CD14-positive monocyte (primary cell): ENCODE data around the gene SLC25A26. TPM values are rescaled to one million over a fixed set of nuclear protein-coding genes. Genes with fewer than 3 reads are reported as not detected.

ENCODE experiments used
- DNase-seq, 3 donors: peaks; one replicate each; pipeline ENCODE4 v3.0.0-alpha.2; 2011 to 2022
- H2AFZ ChIP-seq: 2 replicates; pipeline ENCODE4 v1.6.0; 2012; ENCODE audit warnings: mild to moderate bottlenecking, low read depth, low read length, inconsistent platforms; ENCODE audit not compliant: insufficient read depth, poor library complexity, severe bottlenecking
- H3K27ac ChIP-seq, 2 donors: 1 replicate in 1 of 2; 2 replicates in 1 of 2; pipeline ENCODE4 v1.5.1; 2012 to 2013; ENCODE audit warnings: low read length in 2 of 2, control low read depth in 1 of 2, inconsistent platforms in 1 of 2, low read depth in 1 of 2, mild to moderate bottlenecking in 1 of 2
- H3K27me3 ChIP-seq, 2 donors: one replicate each; pipeline versions ENCODE4 v1.6.0 to v1.6.1; 2011 to 2013; ENCODE audit warnings: low read length in 2 of 2; ENCODE audit not compliant: control insufficient read depth in 2 of 2, insufficient read depth in 2 of 2
- H3K36me3 ChIP-seq, 2 donors: replicated peaks in 1 of 2; 1 replicate in 1 of 2; 2 replicates in 1 of 2; pipeline versions ENCODE4 v1.5.1 to v1.6.1; 2012 to 2013; ENCODE audit warnings: low read length in 2 of 2, control low read depth in 1 of 2, inconsistent platforms in 1 of 2, mild to moderate bottlenecking in 1 of 2; ENCODE audit not compliant: insufficient read depth in 2 of 2, control insufficient read depth in 1 of 2
- H3K4me1 ChIP-seq, 2 donors: 1 replicate in 1 of 2; 2 replicates in 1 of 2; pipeline versions ENCODE4 v1.5.1 to v1.6.1; 2012 to 2013; ENCODE audit warnings: low read length in 2 of 2, control low read depth in 1 of 2, inconsistent platforms in 1 of 2, mild to moderate bottlenecking in 1 of 2, moderate library complexity in 1 of 2; ENCODE audit not compliant: insufficient read depth in 2 of 2, control insufficient read depth in 1 of 2
- H3K4me2 ChIP-seq: replicated peaks from 2 replicates; pipeline ENCODE3; 2012; ENCODE audit warnings: low read length, moderate library complexity, mild to moderate bottlenecking; ENCODE audit not compliant: poor library complexity, severe bottlenecking; ENCODE audit errors: extremely low read depth
- H3K4me3 ChIP-seq, 3 experiments: fragments of 200-600 bp in 1 of 3; sonication (generic) in 1 of 3; replicated peaks in 1 of 3; 1 replicate in 2 of 3; 2 replicates in 1 of 3; pipeline ENCODE4 v1.5.1; 2011 to 2013; ENCODE audit warnings: low read length in 3 of 3, mild to moderate bottlenecking in 3 of 3, control low read depth in 2 of 3, low read depth in 2 of 3, inconsistent platforms in 1 of 3, moderate library complexity in 1 of 3
- H3K79me2 ChIP-seq: 2 replicates; pipeline ENCODE4 v1.6.0; 2012; ENCODE audit warnings: mild to moderate bottlenecking, control low read depth, inconsistent platforms, low read length, moderate library complexity; ENCODE audit not compliant: insufficient read depth
- H3K9ac ChIP-seq: 2 replicates; pipeline ENCODE4 v1.6.0; 2017; ENCODE audit warnings: low read length, mild to moderate bottlenecking; ENCODE audit not compliant: insufficient read depth, poor library complexity, severe bottlenecking
- H3K9me3 ChIP-seq, 2 donors: replicated peaks in 1 of 2; 1 replicate in 1 of 2; 2 replicates in 1 of 2; pipeline versions ENCODE4 v1.5.1 to v1.6.1; 2012 to 2013; ENCODE audit warnings: low read length in 2 of 2, control low read depth in 1 of 2; ENCODE audit not compliant: control insufficient read depth in 1 of 2, insufficient read depth in 1 of 2
- H4K20me1 ChIP-seq: 2 replicates; pipeline ENCODE4 v1.6.0; 2012; ENCODE audit warnings: mild to moderate bottlenecking, low read length, control low read depth, moderate library complexity; ENCODE audit not compliant: insufficient read depth
- H3K27ac Mint-ChIP-seq, 7 donors: one replicate each; pipeline ENCODE4 v1.8.0; 2020; ENCODE audit warnings: mild to moderate bottlenecking in 7 of 7, mixed read lengths in 7 of 7, moderate library complexity in 6 of 7, inconsistent platforms in 2 of 7
- H3K27me3 Mint-ChIP-seq, 3 donors: one replicate each; pipeline ENCODE4 v1.8.0; 2021 to 2022; ENCODE audit warnings: low read depth in 3 of 3, mild to moderate bottlenecking in 3 of 3, mixed read lengths in 3 of 3, moderate library complexity in 3 of 3, inconsistent platforms in 1 of 3
- H3K36me3 Mint-ChIP-seq, 2 donors: one replicate each; pipeline ENCODE4 v1.8.0; 2020; ENCODE audit warnings: mixed read lengths in 2 of 2, inconsistent platforms in 1 of 2, mild to moderate bottlenecking in 1 of 2
- H3K4me1 Mint-ChIP-seq: one replicate; pipeline ENCODE4 v1.8.0; 2020; ENCODE audit warnings: mild to moderate bottlenecking, mixed read lengths
- H3K4me3 Mint-ChIP-seq, 2 donors: one replicate each; pipeline ENCODE4 v1.8.0; 2020; ENCODE audit warnings: mild to moderate bottlenecking in 2 of 2, mixed read lengths in 2 of 2, moderate library complexity in 1 of 2
- H3K9me3 Mint-ChIP-seq, 7 donors: one replicate each; pipeline ENCODE4 v1.8.0; 2020 to 2022; ENCODE audit warnings: mixed read lengths in 7 of 7, mild to moderate bottlenecking in 6 of 7, moderate library complexity in 6 of 7, inconsistent platforms in 2 of 7
- CTCF ChIP-seq: fragments of 200-600 bp; IDR thresholded peaks from one replicate; pipeline ENCODE4 v1.8.0; 2022; ENCODE audit warnings: antibody characterized with exemption, mild to moderate bottlenecking
- WGBS: methylation state at CpG from one replicate; pipeline ENCODE4 v1.1.5; 2013; ENCODE audit warnings: missing lambda C conversion rate; ENCODE audit not compliant: insufficient coverage; 5-methylcytosine and 5-hydroxymethylcytosine counted together
- intact Hi-C, 2 donors: fragments of 100-400 bp; cut with micrococcal nuclease; formaldehyde crosslinking; loops; one replicate each; pipeline versions ENCODE4 v1.15.0 to v1.15.1; 2023
- polyA plus RNA-seq, 3 donors: library from polyadenylated mRNA; depleted of rRNA in 1 of 3; unstranded in 2 of 3; stranded (reverse) in 1 of 3; fragments of 300-500 nt in 2 of 3; fragments of >200 nt in 1 of 3; fragmentation: Illumina TruSeq in 2 of 3; gene quantifications; 1 replicate in 2 of 3; 2 replicates in 1 of 3; pipeline ENCODE4 v1.2.3, GENCODE V29; 2012 to 2021

The SLC25A26 gene
- polyA plus RNA-seq, 3 donors = 11.6 to 23.0 (median 14.4) TPM

- intact Hi-C loops = no loop called here
Measured at GRCh38 chr3:66385066-66385465, 164.3 kb downstream of the SLC25A26 start.

GRCh38 chr3:66386011-66386924 lies 165.5 kb downstream of the SLC25A26 start:
- peaks cover 48 to 55% of the 10 kb centered on the region in 2 donors for H3K36me3 Mint-ChIP-seq
- H3K4me3 Mint-ChIP-seq = no peak overlapping the region
- H3K9me3 Mint-ChIP-seq = peaks cover 0 to 24% (median 6%) of the 10 kb centered on the region in 7 donors
- Histone ChIP-seq H2AFZ (no peak overlapping the region), H3K79me2 (no peaks in the 10 kb centered on the region), H3K9me3 (peaks cover 0 to 16% of the 10 kb centered on the region in 2 donors), H3K4me3 (no peak overlapping the region), H3K36me3 (peaks cover 15 to 52% of the 10 kb centered on the region in 2 donors), H3K9ac (no peak overlapping the region), H3K4me1 (no peaks in the 10 kb centered on the region), H3K27ac (no peak overlapping the region), H3K27me3 (no peaks in the 10 kb centered on the region), H4K20me1 (no peaks in the 10 kb centered on the region), H3K4me2 (no peak overlapping the region)
- intact Hi-C loops = no loop called here
- no peak for TF ChIP-seq CTCF
- peaks cover 0 to 2% (median 0%) of the 10 kb centered on the region in 3 donors for H3K27me3 Mint-ChIP-seq
- peaks cover 6% of the 10 kb centered on the region for H3K4me1 Mint-ChIP-seq
- H3K27ac Mint-ChIP-seq = peak overlapping the region in 2 of 7 donors; percentile 47 to 56
- DNase-seq = no peak
- 76% methylated on average over 10 of the region's 12 CpGs for WGBS

More at GRCh38 chr3:66385066-66385465, 164.3 kb downstream of the SLC25A26 start:
- H3K79me2 ChIP-seq = no peaks in the 10 kb centered on the region
- no peaks in the 10 kb centered on the region for H3K27me3 ChIP-seq
- no peak for TF ChIP-seq CTCF
- peaks cover 26 to 65% of the 10 kb centered on the region in 2 donors for H3K36me3 ChIP-seq
- H3K4me3 ChIP-seq = no peak overlapping the region
- H3K9me3 Mint-ChIP-seq = peaks cover 0 to 24% (median 6%) of the 10 kb centered on the region in 7 donors
- H3K4me1 ChIP-seq = no peaks in the 10 kb centered on the region
- no peak for DNase-seq
- H3K4me2 ChIP-seq = no peak overlapping the region
- no peaks in the 10 kb centered on the region for H4K20me1 ChIP-seq
- no peak overlapping the region for H3K4me3 Mint-ChIP-seq
- peaks cover 0 to 16% of the 10 kb centered on the region in 2 donors for H3K9me3 ChIP-seq
- H3K27me3 Mint-ChIP-seq = peaks cover 0 to 2% (median 0%) of the 10 kb centered on the region in 3 donors
- H3K36me3 Mint-ChIP-seq = peaks cover 60 to 67% of the 10 kb centered on the region in 2 donors
- no peak overlapping the region for H3K27ac ChIP-seq
- H3K9ac ChIP-seq = no peak overlapping the region
- H3K4me1 Mint-ChIP-seq = peaks cover 6% of the 10 kb centered on the region
- H3K27ac Mint-ChIP-seq = no peak overlapping the region
- no peak overlapping the region for H2AFZ ChIP-seq
